ENCODE measurements around the gene PSORS1C1. TPM values are rescaled to one million over a fixed set of nuclear protein-coding genes. Genes with fewer than 3 reads are reported as not detected.

Gene PSORS1C1
- polyA plus RNA-seq, 1 donor, result 0.10 TPM

- no peak for DNase-seq
Measured at GRCh38 chr6:31126396-31127175, 12.0 kb downstream of the PSORS1C1 start.

- peak; percentile 52 for DNase-seq
Measured at GRCh38 chr6:31128093-31128676, 13.6 kb downstream of the PSORS1C1 start.

- no peak for DNase-seq
Measured at GRCh38 chr6:31129130-31129529, 14.5 kb downstream of the PSORS1C1 start.

- DNase-seq, result no peak
Measured at GRCh38 chr6:31130751-31131150, 16.2 kb downstream of the PSORS1C1 start.

- no peak for DNase-seq
Measured at GRCh38 chr6:31131595-31131994, 17.0 kb downstream of the PSORS1C1 start.

GRCh38 chr6:31132806-31133205 lies 18.2 kb downstream of the PSORS1C1 start:
- DNase-seq, result no peak

GRCh38 chr6:31135710-31136109 lies 21.1 kb downstream of the PSORS1C1 start:
- no peak for DNase-seq

- DNase-seq, result no peak
Measured at GRCh38 chr6:31138982-31139381, 24.4 kb downstream of the PSORS1C1 start, which contains the start of gene PSORS1C2. TSS of gene PSORS1C2 (minus strand) at chr6:31139066. CDS start at chr6:31139026, 40 bp downstream.

- DNase-seq, result no peak
Measured at GRCh38 chr6:31139599-31139998, 25.0 kb downstream of the PSORS1C1 start.

GRCh38 chr6:31140643-31141042 lies 26.0 kb downstream of the PSORS1C1 start:
- no peak for DNase-seq

- DNase-seq, result no peak
Measured at GRCh38 chr6:31142361-31142761, 27.8 kb downstream of the PSORS1C1 start.

- no peak for DNase-seq
Measured at GRCh38 chr6:31143148-31143547, 28.5 kb downstream of the PSORS1C1 start.

GRCh38 chr6:31144296-31144969 lies 29.8 kb downstream of the PSORS1C1 start:
- DNase-seq, result no peak

- DNase-seq, result no peak
Measured at GRCh38 chr6:31144970-31145340, 30.4 kb downstream of the PSORS1C1 start.

- no peak for DNase-seq
Measured at GRCh38 chr6:31145386-31145785, 30.8 kb downstream of the PSORS1C1 start.

- no peak for DNase-seq
Measured at GRCh38 chr6:31149827-31150447, 35.3 kb downstream of the PSORS1C1 start.

GRCh38 chr6:31152781-31153180 lies 38.2 kb downstream of the PSORS1C1 start:
- no peak for DNase-seq

GRCh38 chr6:31154436-31154835 lies 39.8 kb downstream of the PSORS1C1 start:
- no peak for DNase-seq

GRCh38 chr6:31156641-31157040 lies 42.0 kb downstream of the PSORS1C1 start:
- DNase-seq, result no peak

- DNase-seq, result no peak
Measured at GRCh38 chr6:31157513-31158139, 43.0 kb downstream of the PSORS1C1 start, which contains the start of gene CCHCR1. TSS of gene CCHCR1 (minus strand) at chr6:31157802. CDS start at chr6:31157600, 202 bp downstream.

GRCh38 chr6:31158140-31158862 lies 43.7 kb downstream of the PSORS1C1 start, which contains the start of gene TCF19:
TSS of gene TCF19 (plus strand) at chr6:31158589. CDS start at chr6:31159470, 881 bp downstream.
- peak; percentile 100 for DNase-seq
